Measurements from ENCODE around the gene TCF3. TPM values are rescaled to one million over a fixed set of nuclear protein-coding genes. Genes with fewer than 3 reads are reported as not detected.

TCF3 gene
- total RNA-seq, 3 donors from 2014 or later (not counting 1 experiment from before 2014, with no cell fraction given) = 54.5 to 72.2 (median 64.3) TPM

- no peaks in the 10 kb centered on the region for H3K36me3 Mint-ChIP-seq
These were observed 15.8 kb downstream of the TCF3 start for GRCh38 chr19:1636325-1637236.

DNA sequence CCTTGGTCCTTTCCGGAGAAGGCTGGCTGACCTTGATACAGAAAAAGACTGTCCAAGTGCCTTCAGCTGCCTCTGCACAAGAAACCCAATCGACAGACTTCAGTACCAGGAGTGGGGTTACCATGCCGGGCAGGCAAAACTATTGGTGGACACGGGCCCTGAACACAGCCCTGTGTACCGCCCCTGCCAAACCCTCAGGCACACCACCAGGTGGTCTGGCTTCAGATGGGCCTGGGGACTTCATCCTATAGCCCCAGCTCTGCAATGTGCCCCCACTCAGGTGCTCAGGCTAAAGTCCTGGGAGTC lies 17.5 kb downstream of the TCF3 start:
- WGBS (ENCODE audit: insufficient coverage) = 97% methylated on average over 5 of the region's 5 CpGs
- peaks cover 20% of the 10 kb centered on the region for H3K36me3 ChIP-seq (ENCODE audit: control insufficient read depth, insufficient read depth, low read length)
- H3K27me3 Mint-ChIP-seq (ENCODE audit: low read depth in 2 of 2) = no peaks in the 10 kb centered on the region

More at GRCh38 chr19:1636325-1637236, 15.8 kb downstream of the TCF3 start:
- intact Hi-C loops (cut with micrococcal nuclease) = no loop called here
- H3K9me3 Mint-ChIP-seq = no peaks in the 10 kb centered on the region
- H3K27ac Mint-ChIP-seq = no peak overlapping the region
- WGBS (ENCODE audit: insufficient coverage) = 96% methylated on average over 34 of the region's 34 CpGs
- Histone ChIP-seq H3K9me3 (ENCODE audit: control insufficient read depth, insufficient read depth, low read length) (no peaks in the 10 kb centered on the region), H3K36me3 (ENCODE audit: control insufficient read depth, insufficient read depth, low read length) (peaks cover 16% of the 10 kb centered on the region), H3K4me1 (ENCODE audit: control insufficient read depth, insufficient read depth, low read length) (no peaks in the 10 kb centered on the region), H3K27me3 (ENCODE audit: control insufficient read depth, insufficient read depth, low read length) (no peaks in the 10 kb centered on the region), H3K27ac (ENCODE audit: low read length) (no peak overlapping the region), H3K4me3 (ENCODE audit: low read length) (no peak overlapping the region)
- ATAC-seq (no peak), DNase-seq (no peak)
- no peaks in the 10 kb centered on the region for H3K27me3 Mint-ChIP-seq (ENCODE audit: low read depth in 2 of 2)
- H3K4me3 Mint-ChIP-seq = no peak overlapping the region
- TF ChIP-seq, protein P1, sequence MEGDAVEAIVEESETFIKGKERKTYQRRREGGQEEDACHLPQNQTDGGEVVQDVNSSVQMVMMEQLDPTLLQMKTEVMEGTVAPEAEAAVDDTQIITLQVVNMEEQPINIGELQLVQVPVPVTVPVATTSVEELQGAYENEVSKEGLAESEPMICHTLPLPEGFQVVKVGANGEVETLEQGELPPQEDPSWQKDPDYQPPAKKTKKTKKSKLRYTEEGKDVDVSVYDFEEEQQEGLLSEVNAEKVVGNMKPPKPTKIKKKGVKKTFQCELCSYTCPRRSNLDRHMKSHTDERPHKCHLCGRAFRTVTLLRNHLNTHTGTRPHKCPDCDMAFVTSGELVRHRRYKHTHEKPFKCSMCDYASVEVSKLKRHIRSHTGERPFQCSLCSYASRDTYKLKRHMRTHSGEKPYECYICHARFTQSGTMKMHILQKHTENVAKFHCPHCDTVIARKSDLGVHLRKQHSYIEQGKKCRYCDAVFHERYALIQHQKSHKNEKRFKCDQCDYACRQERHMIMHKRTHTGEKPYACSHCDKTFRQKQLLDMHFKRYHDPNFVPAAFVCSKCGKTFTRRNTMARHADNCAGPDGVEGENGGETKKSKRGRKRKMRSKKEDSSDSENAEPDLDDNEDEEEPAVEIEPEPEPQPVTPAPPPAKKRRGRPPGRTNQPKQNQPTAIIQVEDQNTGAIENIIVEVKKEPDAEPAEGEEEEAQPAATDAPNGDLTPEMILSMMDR (IDR thresholded peaks at IDR 0.05) = no peak
- H3K4me1 Mint-ChIP-seq = peaks cover 0 to 10% of the 10 kb centered on the region in 2 donors

GRCh38 chr19:1634242-1634937 lies 18.0 kb downstream of the TCF3 start:
- Histone ChIP-seq H3K4me3 (ENCODE audit: low read length) (no peak overlapping the region), H3K4me1 (ENCODE audit: control insufficient read depth, insufficient read depth, low read length) (peaks cover 3% of the 10 kb centered on the region), H3K36me3 (ENCODE audit: control insufficient read depth, insufficient read depth, low read length) (peaks cover 18% of the 10 kb centered on the region), H3K27ac (ENCODE audit: low read length) (no peak overlapping the region), H3K27me3 (ENCODE audit: control insufficient read depth, insufficient read depth, low read length) (no peaks in the 10 kb centered on the region), H3K9me3 (ENCODE audit: control insufficient read depth, insufficient read depth, low read length) (no peaks in the 10 kb centered on the region)
- Mint-ChIP-seq H3K27me3 (ENCODE audit: low read depth in 2 of 2) (no peaks in the 10 kb centered on the region), H3K4me1 (peaks cover 0 to 5% of the 10 kb centered on the region in 2 donors), H3K9me3 (no peaks in the 10 kb centered on the region), H3K36me3 (no peaks in the 10 kb centered on the region), H3K27ac (no peak overlapping the region), H3K4me3 (no peak overlapping the region)
- intact Hi-C loops (cut with micrococcal nuclease) = no loop called here
- DNase-seq (no peak), ATAC-seq (no peak)
- WGBS (ENCODE audit: insufficient coverage) = 98% methylated on average over 19 of the region's 19 CpGs
- TF ChIP-seq, protein P1 (IDR thresholded peaks at IDR 0.05) = no peak

More for the DNA sequence above, 17.5 kb downstream of the TCF3 start:
- DNase-seq (no peak), ATAC-seq (no peak)
- Mint-ChIP-seq H3K4me1 (peaks cover 0 to 10% of the 10 kb centered on the region in 2 donors), H3K4me3 (no peak overlapping the region), H3K36me3 (no peaks in the 10 kb centered on the region), H3K9me3 (no peaks in the 10 kb centered on the region), H3K27ac (no peak overlapping the region)
- no peaks in the 10 kb centered on the region for H3K9me3 ChIP-seq (ENCODE audit: control insufficient read depth, insufficient read depth, low read length)
- no peak overlapping the region for H3K27ac ChIP-seq (ENCODE audit: low read length)
- peaks cover 3% of the 10 kb centered on the region for H3K4me1 ChIP-seq (ENCODE audit: control insufficient read depth, insufficient read depth, low read length)
- intact Hi-C loops (cut with micrococcal nuclease) = no loop called here
- H3K4me3 ChIP-seq (ENCODE audit: low read length) = no peak overlapping the region
- no peaks in the 10 kb centered on the region for H3K27me3 ChIP-seq (ENCODE audit: control insufficient read depth, insufficient read depth, low read length)
- TF ChIP-seq, protein P1 (IDR thresholded peaks at IDR 0.05) = no peak
